Measurements from ENCODE around the gene INPP5A.

DNA sequence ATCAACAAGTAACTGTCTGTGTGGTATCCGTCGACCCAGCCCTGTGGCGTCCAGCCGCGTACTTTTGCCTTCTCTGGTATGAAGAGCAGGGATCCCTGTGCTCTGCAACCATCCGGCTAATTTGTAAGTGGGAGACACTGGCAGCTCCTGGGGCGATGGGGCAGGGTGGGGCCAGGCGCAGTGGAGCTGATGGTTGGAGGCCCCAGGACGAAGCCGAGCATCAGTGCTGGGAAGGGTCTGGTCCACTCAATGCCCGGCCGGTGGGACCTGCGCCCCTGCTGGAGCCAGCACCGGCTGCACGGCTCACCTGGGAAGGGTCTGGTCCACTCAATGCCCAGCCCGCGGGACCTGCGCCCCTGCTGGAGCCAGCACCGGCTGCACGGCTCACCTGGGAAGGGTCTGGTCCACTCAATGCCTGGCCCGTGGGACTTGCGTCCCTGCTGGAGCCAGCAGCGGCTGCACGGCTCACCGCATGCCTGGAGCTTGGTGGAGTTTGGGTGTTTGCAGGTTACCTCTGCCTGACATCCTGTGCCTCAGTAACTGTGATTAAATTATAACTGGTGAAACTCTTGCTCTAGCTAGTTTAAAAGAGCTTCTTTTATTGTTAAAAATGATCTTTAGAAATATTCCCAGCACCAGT is 152.3 kb downstream of the INPP5A start:
- TF ChIP-seq, protein P1, sequence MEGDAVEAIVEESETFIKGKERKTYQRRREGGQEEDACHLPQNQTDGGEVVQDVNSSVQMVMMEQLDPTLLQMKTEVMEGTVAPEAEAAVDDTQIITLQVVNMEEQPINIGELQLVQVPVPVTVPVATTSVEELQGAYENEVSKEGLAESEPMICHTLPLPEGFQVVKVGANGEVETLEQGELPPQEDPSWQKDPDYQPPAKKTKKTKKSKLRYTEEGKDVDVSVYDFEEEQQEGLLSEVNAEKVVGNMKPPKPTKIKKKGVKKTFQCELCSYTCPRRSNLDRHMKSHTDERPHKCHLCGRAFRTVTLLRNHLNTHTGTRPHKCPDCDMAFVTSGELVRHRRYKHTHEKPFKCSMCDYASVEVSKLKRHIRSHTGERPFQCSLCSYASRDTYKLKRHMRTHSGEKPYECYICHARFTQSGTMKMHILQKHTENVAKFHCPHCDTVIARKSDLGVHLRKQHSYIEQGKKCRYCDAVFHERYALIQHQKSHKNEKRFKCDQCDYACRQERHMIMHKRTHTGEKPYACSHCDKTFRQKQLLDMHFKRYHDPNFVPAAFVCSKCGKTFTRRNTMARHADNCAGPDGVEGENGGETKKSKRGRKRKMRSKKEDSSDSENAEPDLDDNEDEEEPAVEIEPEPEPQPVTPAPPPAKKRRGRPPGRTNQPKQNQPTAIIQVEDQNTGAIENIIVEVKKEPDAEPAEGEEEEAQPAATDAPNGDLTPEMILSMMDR (IDR thresholded peaks at IDR 0.05; ENCODE audit: insufficient read depth, low read length): no peak
- TF ChIP-seq, protein P2, sequence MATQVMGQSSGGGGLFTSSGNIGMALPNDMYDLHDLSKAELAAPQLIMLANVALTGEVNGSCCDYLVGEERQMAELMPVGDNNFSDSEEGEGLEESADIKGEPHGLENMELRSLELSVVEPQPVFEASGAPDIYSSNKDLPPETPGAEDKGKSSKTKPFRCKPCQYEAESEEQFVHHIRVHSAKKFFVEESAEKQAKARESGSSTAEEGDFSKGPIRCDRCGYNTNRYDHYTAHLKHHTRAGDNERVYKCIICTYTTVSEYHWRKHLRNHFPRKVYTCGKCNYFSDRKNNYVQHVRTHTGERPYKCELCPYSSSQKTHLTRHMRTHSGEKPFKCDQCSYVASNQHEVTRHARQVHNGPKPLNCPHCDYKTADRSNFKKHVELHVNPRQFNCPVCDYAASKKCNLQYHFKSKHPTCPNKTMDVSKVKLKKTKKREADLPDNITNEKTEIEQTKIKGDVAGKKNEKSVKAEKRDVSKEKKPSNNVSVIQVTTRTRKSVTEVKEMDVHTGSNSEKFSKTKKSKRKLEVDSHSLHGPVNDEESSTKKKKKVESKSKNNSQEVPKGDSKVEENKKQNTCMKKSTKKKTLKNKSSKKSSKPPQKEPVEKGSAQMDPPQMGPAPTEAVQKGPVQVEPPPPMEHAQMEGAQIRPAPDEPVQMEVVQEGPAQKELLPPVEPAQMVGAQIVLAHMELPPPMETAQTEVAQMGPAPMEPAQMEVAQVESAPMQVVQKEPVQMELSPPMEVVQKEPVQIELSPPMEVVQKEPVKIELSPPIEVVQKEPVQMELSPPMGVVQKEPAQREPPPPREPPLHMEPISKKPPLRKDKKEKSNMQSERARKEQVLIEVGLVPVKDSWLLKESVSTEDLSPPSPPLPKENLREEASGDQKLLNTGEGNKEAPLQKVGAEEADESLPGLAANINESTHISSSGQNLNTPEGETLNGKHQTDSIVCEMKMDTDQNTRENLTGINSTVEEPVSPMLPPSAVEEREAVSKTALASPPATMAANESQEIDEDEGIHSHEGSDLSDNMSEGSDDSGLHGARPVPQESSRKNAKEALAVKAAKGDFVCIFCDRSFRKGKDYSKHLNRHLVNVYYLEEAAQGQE (IDR thresholded peaks at IDR 0.05; ENCODE audit: insufficient replicate concordance, low read depth): no peak
- TF ChIP-seq POLR2AphosphoS5 (IDR thresholded peaks at IDR 0.05; ENCODE audit: low read depth) (no peak), GABPA (IDR thresholded peaks at IDR 0.05; ENCODE audit: low read depth) (no peak)
